ENCODE data around the gene SEC16B. TPM values are rescaled to one million over a fixed set of nuclear protein-coding genes. Genes with fewer than 3 reads are reported as not detected.

SEC16B gene
- total and polyA plus RNA-seq, 11 donors: 1.1 to 3.8 (median 2.3) TPM

DNA sequence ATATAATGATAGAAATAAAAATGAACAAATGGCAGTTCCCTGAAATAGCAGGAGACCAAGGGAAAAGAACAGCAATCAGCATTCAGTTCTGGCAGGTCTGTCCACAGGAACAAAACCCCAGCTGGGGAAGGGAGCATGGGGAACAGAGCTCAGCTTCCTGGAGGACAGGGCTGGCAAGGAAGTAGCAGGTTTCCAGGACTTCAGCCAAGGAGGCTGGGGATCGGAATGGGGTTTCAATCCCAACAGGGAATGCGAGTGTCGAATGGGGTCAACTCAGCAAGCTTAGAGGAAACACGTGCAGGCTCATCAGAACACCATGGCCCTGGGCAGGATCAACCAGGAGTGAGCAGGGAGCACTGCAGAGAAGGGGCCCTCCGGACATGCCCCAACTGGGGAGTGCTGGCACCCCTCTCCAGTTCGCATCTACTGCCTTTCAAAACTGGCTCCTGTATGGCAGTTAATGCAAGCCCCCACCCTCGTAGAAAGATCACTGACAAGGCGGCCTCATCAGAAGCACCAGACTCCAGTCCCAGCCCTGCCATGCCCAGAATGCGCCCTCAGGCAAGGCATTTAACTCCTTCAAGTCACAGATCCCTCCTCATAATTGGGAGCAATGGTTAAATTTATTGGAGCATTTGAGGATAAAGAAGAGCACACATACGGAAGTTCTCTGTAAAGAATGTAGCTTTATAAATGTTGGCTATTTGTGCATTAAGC, 72.4 kb downstream of the SEC16B start:
- DNase-seq (no peak), ATAC-seq (no peak)
- Histone ChIP-seq H3K27me3 (no peaks in the 10 kb centered on the region), H3K9me3 (peaks cover 0 to 8% (median under 1%) of the 10 kb centered on the region in 12 donors), H3K27ac (no peak overlapping the region), H3K4me3 (no peak overlapping the region), H3K36me3 (no peaks in the 10 kb centered on the region), H3K4me1 (no peaks in the 10 kb centered on the region)
- TF ChIP-seq CTCF (IDR thresholded peaks at IDR 0.05): no peak
- TF ChIP-seq POLR2A (IDR thresholded peaks at IDR 0.05): no peak
- WGBS, 4 donors: 56 to 68% (median 63%) methylated on average over 10 of the region's 10 CpGs
- intact Hi-C loops (cut with DNase I): no loop called here

Other genes starting within 250 kb of the SEC16B start
- gene RASAL2, start 124.0 kb upstream of the SEC16B start, total RNA-seq: 100 to 1,000 TPM in 1 of 9 donors, 10 to 100 TPM in 8; 22.3 to 112 (median 44.1) TPM
- 1 to 10 TPM; 6.2 to 9.6 TPM for gene RASAL2, start 124.0 kb upstream of the SEC16B start, polyA plus RNA-seq